C1 segment of cervical spinal cord (tissue), 14 donors: ENCODE results near the gene PLA2G4B.
A peak's percentile ranks its signal among the peaks of the same experiment; 100 is the strongest.
"Not testable (repeated sequence)": the region's sequence is repeated elsewhere in the genome, so short reads cannot be mapped to it uniquely, and the experiment has no call there.

Source experiments
- DNase-seq, 14 donors: peaks; one replicate each; lab custom pipeline; 2025; lab: John Stamatoyannopoulos, UW

Gene PLA2G4B

GRCh38 chr15:41825572-41826535 is 12.8 kb upstream of the PLA2G4B start:
- no peak for DNase-seq

GRCh38 chr15:41827290-41827879 is 11.3 kb upstream of the PLA2G4B start:
- no peak for DNase-seq

DNA sequence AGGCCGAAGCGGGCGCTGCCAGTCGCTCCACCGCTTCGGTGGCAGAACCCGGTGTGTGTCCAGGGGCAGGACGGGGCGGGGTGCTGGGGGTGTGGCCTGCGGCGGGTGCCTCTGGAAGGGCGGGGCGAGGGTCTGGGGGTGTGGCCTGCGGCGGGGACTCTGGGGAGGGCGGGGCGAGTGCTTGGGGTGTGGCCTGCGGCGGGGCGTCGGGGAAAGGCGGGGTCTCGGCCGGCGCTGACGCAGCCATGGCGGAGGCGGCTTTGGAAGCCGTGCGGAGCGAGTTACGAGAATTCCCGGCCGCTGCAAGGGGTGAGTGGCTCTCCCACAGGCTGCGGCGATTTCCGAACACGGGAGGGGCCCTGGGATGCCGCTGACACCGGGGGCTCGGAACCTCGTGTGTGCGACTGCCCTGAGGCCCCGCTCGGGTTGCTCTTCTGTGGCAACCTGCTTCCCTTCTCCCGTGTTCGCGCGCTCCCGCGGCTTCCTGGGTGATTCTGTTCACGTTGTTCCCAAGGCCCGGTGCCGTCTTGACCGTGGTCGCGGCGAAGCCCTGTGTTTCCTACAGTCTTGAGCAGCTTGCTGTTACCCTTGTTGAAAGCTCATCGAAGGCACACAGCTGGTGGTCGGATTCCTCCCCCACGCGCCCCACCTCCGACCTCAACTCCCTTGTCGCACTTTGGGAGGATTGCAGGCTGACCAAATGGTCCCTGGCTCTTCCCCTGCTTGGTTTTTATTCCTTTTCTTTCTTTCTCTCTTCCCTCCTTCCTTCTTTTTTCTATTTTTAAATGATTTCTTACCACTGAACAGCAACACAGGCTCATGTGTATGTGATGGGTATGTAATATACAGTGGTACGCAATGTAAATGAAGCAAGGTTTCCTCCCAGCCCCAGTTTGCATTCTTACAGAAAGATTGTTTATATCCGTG is 10.5 kb upstream of the PLA2G4B start, which contains the start of gene JMJD7:
Gene JMJD7 (plus strand): TSS at position 213 of the 927 bp plus-strand sequence. CDS start 33 bp downstream, at position 246.
- DNase-seq: peak; percentile 58 to 94 (median 86)

GRCh38 chr15:41828807-41829141 is 9.9 kb upstream of the PLA2G4B start:
- no peak for DNase-seq

DNA sequence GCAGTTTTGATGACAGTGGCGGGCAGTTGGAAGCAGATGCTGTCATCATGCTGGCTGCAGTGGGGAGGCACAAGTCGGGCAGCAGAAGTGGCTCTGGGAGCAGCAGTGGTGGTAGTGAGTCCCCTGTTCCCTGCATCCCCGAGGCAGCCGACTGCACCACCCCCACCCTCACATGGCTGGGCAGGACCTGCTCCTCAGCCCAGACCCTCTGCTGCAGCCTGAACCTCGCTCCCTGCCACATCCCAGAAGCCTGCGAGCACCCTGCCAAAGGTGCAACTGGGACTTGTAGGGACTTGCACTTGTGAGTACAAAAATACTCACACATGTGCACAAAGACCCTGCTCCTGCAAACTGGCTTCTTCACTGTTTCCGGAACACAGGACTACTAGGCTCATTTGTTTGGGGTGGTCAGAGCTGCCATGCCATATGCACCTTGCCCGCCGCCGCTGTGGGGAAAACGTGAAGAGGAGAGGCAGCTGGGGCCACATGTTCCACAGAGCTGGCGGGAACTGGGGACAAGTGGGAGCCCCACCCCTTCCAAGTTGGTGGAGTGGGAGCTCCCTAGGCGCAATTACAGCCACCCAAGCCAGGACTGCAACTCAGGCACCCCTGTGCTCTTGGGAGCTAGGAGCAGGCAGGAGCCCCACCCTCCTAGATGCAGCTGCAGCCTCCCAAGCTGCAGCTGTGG is 8.5 kb upstream of the PLA2G4B start:
- DNase-seq: no peak

DNA sequence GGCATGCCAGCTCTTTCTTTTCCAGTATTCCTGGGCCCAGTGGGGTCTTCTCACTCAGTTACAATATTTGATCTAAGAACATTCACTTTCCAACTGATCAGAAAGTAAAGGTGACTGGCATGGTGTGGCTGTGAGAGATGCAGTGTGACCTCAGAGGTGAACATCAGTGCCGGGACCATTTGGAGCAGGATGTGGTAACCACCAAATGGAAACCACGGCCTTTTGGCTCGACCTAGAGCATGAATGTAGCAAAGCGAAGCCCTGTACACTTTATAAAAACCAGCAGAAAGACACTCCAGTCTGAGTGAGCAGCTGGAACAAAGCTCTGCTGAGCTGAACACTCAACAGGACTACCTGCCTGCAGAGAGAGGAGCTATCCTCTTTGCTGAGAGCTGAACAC is 7.4 kb upstream of the PLA2G4B start:
- DNase-seq: not testable (repeated sequence)

DNA sequence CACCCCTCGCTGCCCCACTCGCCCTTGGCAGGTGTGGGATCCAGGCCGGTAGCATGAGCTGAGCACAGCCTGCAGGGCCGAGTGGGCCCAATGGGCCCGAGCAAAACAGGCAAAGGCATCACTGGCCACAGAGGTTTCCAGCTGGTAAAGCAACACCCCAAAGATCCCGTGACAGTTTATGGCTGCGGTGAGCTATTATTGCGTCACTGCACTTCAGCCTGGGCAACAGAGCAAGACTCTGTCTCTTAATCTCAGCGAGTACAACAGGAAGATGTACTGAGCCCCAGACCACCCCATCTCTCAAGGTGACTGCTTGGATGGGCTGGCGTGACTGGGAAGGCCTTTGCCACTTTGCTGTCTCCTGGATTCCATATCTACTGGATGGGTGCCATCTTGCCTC is 6.4 kb upstream of the PLA2G4B start:
- DNase-seq: no peak

- DNase-seq: no peak
Observed at GRCh38 chr15:41832875-41833274, 5.8 kb upstream of the PLA2G4B start.

GRCh38 chr15:41834096-41834495 is 4.6 kb upstream of the PLA2G4B start:
- DNase-seq: no peak

DNA sequence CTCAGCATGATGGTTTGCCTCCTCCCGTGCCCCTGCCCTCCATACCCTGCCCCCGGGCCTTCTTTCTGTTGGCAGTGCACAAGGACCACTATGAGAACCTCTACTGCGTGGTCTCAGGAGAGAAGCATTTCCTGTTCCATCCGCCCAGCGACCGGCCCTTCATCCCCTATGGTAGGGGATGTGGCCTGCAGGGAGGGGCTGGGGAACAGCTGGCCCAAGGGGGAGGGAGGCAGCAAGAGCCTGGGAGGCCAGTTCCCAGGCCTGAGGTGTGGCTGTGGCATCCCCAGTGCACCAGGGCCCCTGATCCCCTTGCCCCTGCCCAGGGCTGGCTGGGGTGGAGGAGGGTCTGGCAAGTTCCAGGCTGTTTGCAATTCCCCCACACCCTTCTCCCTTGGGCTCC is 2.6 kb upstream of the PLA2G4B start:
- no peak for DNase-seq

- DNase-seq: no peak
Observed at GRCh38 chr15:41836713-41837454, 1.8 kb upstream of the PLA2G4B start.

- DNase-seq: no peak
Observed at GRCh38 chr15:41839781-41840491, 1.3 kb downstream of the PLA2G4B start.

- DNase-seq: no peak
Observed at GRCh38 chr15:41840673-41841072, 2.0 kb downstream of the PLA2G4B start.

DNA sequence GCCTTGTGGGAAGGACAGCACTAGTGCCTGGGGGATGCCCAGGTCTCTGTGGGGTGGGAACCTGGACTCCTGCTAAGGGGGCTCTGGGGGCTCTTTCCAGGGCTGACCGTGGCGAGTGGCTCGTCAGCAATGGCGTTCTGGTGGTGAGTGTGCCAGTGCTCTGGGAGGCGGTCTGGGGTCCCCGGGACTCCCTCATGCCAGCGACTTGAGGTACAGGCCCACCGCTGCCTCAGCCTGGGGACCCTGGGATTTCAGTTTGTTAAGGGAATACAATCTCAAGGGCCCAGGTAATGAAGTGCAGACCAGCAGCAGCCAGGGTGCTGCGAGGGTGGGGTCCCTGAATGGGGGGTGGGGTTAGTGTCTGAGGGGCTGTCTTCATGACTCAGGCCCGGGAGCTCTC is 2.5 kb downstream of the PLA2G4B start:
- no peak for DNase-seq

DNA sequence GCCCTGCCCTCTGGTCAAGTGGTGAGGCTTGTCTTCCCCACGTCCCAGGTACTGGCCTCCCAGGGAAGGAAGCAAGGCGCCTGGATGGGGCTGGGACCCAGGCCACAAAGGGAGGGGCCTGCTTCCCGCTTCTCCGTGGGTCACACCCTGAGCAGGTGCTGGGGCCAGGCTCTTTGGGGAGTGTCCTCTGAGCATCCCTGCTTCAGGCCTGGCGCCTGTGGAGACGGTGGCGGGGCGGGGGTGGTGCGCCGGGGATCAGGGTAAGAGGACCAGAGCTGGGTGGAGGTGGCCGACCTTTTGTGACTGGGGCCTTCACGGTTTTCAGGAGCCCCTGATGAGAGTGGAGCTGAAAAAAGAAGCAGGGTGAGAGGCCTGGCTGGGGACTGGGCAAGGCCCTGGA is 3.6 kb downstream of the PLA2G4B start:
- no peak for DNase-seq

DNA sequence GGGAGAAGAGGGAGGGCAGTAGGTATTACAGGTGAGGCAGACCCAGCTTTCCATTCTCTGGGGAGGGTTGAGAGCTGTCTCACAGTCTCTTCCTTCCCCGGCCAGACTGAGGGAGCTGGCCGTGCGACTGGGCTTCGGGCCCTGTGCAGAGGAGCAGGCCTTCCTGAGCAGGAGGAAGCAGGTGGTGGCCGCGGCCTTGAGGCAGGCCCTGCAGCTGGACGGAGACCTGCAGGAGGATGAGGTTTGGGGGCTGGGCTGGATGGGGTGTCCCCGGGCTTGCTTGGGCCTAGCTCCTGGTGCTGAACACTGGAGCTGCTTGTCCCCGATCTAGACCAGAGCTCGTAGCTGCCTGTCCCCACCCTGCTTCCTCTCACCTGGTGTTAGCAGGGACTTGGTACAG is 4.9 kb downstream of the PLA2G4B start:
- DNase-seq: no peak

- DNase-seq: no peak
Observed at GRCh38 chr15:41844814-41845213, 6.2 kb downstream of the PLA2G4B start.

GRCh38 chr15:41847206-41847605 is 8.6 kb downstream of the PLA2G4B start:
- DNase-seq: no peak

DNA sequence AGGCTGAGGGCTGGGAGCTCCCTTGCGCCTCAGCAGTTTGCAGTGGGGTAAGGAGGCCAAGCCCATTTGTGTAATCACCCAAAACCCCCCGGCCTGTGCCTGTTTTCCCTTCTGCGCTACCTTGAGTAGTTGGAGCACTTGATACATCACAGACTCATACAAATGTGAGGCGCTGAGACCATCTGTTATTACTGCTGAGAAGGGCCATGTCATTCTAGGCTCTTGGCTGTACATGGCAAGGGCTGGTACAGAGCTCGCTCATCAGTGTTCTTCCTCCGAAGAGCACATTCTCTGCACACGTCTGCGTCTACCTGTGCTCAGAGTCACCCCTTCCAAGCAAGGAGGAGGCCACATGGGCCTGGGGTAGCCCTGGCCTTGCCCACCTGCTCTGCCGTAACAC is 9.3 kb downstream of the PLA2G4B start:
- peak in 2 of 14 donors; percentile 9 to 86 for DNase-seq

DNA sequence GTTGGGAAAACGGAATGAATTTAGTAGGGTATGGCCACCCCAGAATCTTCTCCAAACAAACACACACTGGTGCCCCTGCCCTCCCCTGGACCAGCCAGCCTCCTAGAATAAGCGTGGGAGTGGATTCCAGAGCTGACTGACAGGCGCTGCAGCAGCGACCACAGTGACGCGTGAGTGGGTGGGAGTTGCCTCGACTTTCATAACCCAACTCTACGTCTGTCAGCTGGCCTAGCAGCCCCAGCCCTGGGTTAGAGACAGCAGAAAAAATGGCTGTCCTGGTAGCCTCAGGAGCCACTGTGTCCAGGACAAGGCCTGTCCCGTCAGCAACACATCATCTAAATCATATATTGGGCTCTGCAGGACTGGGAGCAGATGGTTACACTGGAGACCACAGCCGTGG is 10.0 kb downstream of the PLA2G4B start:
- DNase-seq: no peak
